HCEC 1CT (cell line): ENCODE measurements around the gene EFCAB6.

Experiments used
- DNase-seq: peaks from one replicate; pipeline ENCODE4 v3.0.0-alpha.2; 2017

The EFCAB6 gene

DNA sequence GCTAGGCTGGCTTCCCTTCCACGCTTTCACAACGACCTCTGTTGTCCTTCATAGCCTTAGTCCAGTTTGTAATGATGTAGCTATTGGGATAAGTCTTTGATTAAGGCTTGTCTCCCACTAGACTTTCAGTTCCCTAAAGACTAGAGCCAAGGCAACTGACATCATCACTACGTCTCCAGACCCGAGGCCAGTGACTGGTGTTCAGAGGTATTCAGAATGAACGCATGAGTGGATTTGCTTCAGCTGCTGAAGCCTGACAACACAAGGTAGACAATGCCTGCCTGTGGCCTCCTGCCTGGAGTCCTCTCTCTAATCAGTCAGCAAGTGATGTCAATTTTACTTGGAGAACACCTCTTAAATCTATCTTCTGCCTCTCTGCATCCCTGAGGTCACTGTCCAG lies 13.6 kb downstream of the EFCAB6 start:
- no peak for DNase-seq

- DNase-seq, result peak; percentile 24
Measured at GRCh38 chr22:43796567-43796966, 15.5 kb downstream of the EFCAB6 start.

- no peak for DNase-seq
Measured at GRCh38 chr22:43795320-43795719, 16.8 kb downstream of the EFCAB6 start.

- DNase-seq, result no peak
Measured at GRCh38 chr22:43792905-43793304, 19.2 kb downstream of the EFCAB6 start.

DNA sequence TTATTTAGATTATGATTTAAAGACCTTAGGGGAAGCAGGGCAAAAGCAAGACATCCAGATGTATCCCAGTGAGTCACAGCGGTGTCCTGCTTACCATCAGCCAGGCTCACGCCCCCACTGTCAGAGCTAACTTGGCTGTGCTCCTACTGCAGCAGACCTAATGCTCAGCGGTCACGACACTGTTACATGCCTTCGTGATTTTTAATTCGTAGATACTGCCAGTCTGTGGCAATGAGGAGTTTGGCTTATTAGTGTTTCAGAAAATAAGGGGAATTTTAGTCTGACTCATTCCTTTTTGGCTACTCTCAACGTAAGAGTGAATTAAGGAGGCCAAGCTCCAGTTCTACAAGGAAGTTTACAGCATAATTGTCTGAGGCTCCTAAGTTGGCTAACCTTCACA lies 22.7 kb downstream of the EFCAB6 start:
- DNase-seq, result peak; percentile 76

DNA sequence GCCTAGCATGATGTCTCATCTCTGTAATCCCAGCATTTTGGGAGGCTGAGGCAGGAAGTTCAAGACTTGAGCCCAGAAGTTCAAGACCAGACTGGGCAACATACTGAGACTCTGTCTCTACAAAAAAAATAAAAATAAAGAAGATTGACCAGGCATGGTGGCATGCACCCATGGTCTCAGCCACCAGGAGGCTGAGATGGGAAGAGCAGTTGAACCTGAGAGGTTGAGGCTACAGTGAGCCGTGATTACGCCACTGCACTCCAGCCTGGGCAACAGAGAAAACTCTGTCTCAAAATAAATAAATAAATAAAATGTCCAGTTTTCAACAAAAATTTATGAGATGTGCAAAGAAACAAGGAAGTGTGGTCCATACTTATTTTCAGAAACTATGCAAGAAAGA lies 28.3 kb downstream of the EFCAB6 start:
- no peak for DNase-seq

- DNase-seq, result no peak
Measured at GRCh38 chr22:43782448-43782847, 29.7 kb downstream of the EFCAB6 start.

DNA sequence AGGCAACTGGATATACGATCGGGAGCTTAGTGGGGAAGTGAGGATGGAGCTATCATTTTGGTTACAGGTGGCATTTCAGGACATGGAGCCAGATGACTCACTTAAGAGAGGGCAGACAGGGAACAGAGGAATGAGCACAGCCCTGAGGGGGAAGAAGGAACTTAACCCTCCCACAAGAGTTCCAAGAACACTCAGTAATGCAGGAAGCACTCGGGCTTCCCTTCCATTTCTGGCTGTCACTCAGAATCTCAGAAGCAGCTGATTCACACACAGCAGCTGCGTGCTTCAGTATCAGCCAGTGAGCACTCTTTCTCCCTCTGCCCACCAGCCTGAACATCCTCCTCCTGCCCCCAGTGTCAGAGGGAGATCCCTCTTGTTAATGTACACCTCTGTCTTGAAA lies 34.8 kb downstream of the EFCAB6 start:
- DNase-seq, result peak; percentile 32

DNA sequence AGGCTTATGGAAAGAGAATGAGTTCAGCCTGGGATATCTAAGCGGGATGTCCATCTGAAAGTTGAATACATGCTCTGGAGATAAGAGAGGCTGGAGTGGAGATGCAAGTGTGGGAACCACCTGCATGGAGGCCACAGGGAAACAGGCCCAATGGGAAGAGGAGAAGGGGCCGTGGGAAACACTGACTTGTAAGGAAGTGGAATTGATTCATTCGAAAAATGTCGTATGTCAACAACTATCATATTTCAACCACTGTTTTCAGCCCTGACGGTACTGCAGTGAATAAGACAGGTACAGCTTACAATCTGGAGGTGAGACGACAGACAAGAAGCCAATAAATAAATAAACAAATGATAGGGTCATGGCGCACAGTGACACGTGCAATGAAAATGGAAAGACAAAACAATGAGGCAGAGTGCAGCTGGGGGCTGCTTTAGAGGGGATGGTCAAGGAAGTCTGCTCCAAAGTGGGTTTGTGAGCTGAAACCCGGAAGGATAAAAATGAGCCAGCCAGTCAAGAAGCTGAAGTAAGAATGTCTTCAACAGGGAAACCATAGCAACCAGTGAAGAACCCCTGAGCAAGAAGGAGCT lies 35.9 kb downstream of the EFCAB6 start:
- no peak for DNase-seq

DNA sequence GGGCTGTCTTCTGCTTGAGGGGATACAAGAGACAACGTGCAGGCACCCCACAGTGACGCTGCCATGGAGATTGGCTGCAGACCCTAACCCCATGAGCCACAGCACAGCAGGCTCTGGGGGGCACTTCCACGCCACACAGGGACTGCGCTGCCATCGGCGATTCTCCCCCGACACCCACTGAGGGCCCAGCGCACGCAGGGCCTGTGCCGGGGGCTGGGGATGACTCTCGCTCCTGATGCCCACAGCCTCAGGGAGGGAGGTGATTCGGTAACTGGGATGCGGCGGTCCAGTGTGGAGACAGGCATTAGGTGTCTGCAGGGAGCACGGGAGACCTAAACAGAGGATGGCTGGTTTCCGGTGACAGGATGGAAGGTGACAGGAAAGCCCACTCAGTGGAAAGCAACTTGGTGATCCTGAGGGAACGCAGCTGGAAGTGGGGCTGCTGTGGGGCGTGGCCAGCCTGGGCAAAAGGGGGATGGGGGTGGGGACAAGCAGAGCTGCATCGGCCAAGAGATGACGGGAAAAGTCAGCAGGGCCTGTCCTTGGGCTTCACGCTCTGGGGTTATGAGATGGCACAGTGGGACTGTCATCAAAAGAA lies 37.7 kb downstream of the EFCAB6 start:
- DNase-seq, result no peak

GRCh38 chr22:43772831-43773230 lies 39.3 kb downstream of the EFCAB6 start:
- DNase-seq, result no peak

GRCh38 chr22:43755452-43755851 lies 56.7 kb downstream of the EFCAB6 start:
- no peak for DNase-seq

- no peak for DNase-seq
Measured at GRCh38 chr22:43755011-43755410, 57.1 kb downstream of the EFCAB6 start.

GRCh38 chr22:43754176-43754575 lies 57.9 kb downstream of the EFCAB6 start:
- DNase-seq, result no peak

DNA sequence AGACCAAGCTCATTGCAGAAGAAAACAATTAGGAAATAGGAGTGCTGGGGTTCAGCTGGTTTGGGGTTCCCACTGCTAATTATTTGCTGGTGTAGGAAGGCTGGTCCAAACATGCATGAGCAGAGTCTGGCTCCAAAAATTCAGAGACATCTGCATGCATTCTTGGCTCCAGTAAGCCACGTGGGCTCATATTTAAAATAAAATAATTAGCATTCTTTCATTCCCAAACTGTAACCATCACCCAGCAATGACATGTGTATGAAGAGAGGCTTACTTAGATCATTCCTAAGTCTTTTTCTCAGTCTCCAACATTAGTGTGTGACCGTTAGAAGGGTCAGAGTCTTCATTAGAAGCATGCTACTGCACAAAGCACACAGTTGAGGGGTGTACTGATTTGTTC lies 58.4 kb downstream of the EFCAB6 start:
- DNase-seq, result no peak

DNA sequence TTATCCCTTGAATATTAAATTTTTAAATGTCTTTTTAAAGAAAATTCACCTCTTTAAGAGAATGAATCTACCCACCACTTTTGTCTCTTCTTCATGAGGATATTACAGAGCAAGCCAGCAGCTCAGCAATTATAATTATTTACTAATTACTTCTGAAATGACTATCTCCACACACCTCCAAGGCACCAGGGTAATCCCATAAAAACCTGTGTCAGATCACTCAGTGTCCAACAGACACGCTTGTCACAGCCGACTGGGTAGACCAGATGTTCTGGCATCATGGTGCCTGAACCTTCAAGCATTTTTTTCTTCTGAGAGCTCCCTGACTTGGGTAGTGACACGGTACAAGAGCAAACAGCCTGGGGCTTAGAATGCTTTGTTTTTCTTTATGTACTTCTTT lies 61.4 kb downstream of the EFCAB6 start:
- no peak for DNase-seq

DNA sequence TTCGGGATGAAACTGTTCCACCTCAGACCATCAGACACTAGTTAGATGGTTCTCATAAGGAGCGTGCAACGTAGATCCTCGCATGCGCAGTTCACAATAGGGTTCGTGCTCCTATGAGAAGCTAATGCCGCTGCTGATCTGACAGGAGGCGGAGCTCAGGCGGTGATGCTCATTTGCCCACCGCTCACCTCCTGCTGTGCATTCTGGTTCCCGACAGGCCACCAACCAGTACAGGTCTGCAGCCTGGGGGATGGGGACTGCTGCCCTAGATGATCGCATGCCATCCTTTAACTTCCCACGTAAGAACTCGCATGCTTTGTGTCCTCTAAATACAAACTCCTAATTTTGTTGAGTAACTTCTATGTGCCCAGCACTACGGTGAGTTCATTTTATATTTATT lies 62.6 kb downstream of the EFCAB6 start:
- DNase-seq, result no peak

DNA sequence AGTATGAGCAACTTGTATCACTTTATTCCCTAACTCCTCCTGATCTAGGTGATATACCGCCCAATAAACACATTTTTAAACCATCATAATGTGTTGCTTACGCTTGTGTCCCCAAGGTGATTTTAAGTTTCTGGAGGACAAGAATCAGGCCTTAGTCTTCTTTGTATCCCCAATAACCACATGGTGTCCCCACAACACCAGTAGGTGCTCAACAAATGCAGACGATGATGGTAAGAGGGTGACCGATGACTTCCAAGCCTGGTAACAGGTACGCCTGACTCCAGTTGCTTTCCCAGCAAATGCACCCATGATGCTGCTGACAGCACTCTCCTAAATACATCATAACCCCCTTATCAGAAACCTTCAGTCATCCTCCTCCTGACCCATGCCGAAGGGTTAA lies 64.2 kb downstream of the EFCAB6 start:
- DNase-seq, result no peak

GRCh38 chr22:43747058-43747457 lies 65.0 kb downstream of the EFCAB6 start:
- DNase-seq, result no peak

DNA sequence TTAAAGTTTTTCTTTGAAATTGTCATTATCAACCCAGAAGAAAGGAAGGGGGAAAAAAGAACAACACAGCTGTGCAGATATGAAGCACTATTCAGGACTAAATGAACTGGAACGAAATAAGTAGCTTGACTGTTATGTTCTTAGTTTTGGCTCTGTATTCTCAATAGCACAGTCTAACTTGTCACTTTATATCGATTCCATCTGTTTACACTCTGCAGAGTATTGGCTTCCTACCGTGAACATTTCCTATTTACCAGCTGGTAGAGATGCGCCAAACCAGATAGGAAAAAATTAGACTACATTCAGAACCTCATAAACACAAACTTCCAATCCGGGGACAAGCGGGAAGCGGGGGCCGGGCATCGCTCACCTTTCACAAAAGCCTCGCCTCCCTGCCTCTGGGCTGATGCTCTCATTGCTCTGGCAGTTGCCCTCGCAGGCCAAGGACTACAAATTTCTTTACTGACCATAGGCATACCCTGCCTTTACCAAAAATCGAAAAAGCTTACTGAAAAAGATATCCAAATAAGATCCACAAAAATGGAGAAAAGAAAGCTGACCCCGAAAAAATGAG lies 66.2 kb downstream of the EFCAB6 start:
- DNase-seq, result no peak

GRCh38 chr22:43745411-43745770 lies 66.7 kb downstream of the EFCAB6 start:
- no peak for DNase-seq

DNA sequence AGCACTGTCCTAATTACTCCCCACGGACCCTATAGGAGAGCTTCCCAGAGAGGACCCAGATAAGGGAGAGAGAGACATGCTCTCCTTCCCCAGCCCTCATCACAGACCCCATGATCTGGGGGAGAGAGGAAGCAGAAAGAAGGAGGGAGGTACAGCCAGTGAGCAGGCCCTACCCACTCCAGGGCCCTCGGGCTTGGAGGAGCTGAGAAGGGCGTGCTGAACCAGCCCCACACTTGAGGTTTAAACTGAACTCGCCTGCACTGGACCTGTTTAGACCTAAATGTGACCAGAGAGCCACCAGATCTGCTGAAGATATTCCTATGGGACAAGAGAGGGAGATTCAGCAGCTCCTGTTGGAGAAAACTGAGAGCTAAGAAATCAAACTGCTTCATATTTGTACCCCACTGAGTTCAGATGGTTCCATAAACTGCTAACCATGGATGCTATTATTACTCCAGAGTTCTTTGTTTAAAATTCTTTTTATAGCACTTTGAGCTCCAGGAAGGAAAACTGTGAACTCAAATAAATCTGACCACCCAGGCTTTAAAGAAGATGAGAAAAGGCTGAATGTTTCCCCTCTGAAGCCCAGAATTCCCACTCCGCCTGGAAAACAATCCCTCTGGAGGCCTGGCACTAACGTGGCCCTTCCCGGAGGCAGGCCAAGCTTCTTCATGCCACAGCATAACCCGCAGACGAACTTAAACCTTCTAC lies 67.2 kb downstream of the EFCAB6 start:
- no peak for DNase-seq

DNA sequence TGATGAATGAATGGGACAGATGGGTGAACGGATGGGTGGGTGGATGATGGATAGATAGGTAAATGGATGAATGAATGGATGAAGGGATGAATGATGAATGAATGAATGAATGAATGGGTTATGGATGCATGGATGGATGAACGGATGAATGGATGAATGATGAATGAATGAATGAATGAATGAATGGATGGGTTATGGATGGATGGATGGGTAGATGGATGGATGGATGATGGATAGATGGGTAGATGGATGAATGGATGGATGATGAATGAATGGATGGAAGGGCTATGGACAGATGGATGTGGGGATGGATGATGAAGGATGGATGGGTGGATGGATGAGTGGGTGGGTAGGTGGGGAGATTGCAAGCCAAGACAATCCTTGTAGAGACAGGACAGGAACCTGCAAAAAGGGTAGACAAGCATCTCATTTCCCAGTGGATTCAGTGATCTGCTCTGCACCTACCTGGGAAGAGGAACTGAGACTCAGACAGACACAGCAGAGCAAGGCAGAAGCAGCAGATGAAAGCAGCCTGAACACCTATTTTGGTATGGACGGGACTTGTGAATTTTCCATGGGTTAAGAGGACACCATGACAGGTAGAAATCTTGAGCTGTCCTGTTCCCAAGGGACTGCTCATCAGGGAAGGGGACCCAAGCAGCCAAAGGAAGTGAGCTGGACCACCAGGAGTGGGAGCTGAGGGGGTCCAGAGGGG lies 68.0 kb downstream of the EFCAB6 start:
- no peak for DNase-seq

DNA sequence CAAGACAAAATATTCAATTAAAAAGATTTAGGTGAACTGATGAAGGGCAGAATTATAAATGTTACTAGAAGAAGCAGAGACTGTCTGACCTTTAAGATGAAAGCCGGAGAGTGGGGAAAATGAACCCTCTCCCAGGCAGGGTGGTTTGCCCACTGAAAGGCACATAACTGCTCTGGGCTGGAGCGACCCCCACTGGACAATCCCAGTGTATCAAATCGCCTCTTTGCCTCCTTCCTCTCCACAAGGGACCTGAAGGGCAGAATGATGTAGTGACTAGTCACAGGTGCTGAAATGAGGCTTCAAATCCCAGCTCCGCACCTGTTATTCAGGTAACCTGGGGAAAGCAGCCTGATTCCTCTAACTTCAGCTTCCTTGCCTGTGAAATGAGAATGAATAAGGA lies 69.0 kb downstream of the EFCAB6 start:
- no peak for DNase-seq
